Spleen (tissue), 11 donors: Measurements from ENCODE around the gene SYTL1. TPM values are rescaled to one million over a fixed set of nuclear protein-coding genes. Genes with fewer than 3 reads are reported as not detected.

ENCODE experiments used
- DNase-seq: peaks from one replicate; pipeline ENCODE4 v3.0.0-alpha.2; 2020
- H3K27ac ChIP-seq, 8 donors: fragments of 200-600 bp; sonication (generic) in 7 of 8; 1 replicate in 4 of 8; 2 replicates in 4 of 8; pipeline versions ENCODE4 v1.5.0 to v1.8.0; 2016 to 2021; ENCODE audit warnings: inconsistent platforms in 4 of 8, mild to moderate bottlenecking in 4 of 8, moderate library complexity in 1 of 8
- H3K27me3 ChIP-seq, 7 donors: fragments of 200-600 bp; sonication (generic) in 6 of 7; replicated peaks in 1 of 7; 1 replicate in 4 of 7; 2 replicates in 3 of 7; pipeline versions ENCODE4 v1.5.0 to v1.8.0; 2016 to 2021; ENCODE audit warnings: inconsistent platforms in 3 of 7, mild to moderate bottlenecking in 1 of 7
- H3K36me3 ChIP-seq, 6 donors: fragments of 200-600 bp; sonication (generic) in 5 of 6; 1 replicate in 4 of 6; 2 replicates in 2 of 6; pipeline versions ENCODE4 v1.5.0 to v1.8.0; 2016 to 2021; ENCODE audit warnings: inconsistent platforms in 2 of 6
- H3K4me1 ChIP-seq, 6 donors: fragments of 200-600 bp; sonication (generic) in 5 of 6; 1 replicate in 3 of 6; 2 replicates in 3 of 6; pipeline versions ENCODE4 v1.5.0 to v1.8.0; 2016 to 2021; ENCODE audit warnings: inconsistent platforms in 3 of 6
- H3K4me3 ChIP-seq, 8 donors: fragments of 200-600 bp; sonication (generic) in 7 of 8; 1 replicate in 4 of 8; 2 replicates in 4 of 8; pipeline versions ENCODE4 v1.5.0 to v1.8.0; 2016 to 2021; ENCODE audit warnings: inconsistent platforms in 4 of 8, mild to moderate bottlenecking in 4 of 8, moderate library complexity in 2 of 8
- H3K9me3 ChIP-seq, 8 donors: fragments of 200-600 bp; sonication (generic) in 7 of 8; 1 replicate in 4 of 8; 2 replicates in 4 of 8; pipeline versions ENCODE4 v1.5.0 to v1.8.0; 2016 to 2021; ENCODE audit warnings: inconsistent platforms in 4 of 8
- CTCF ChIP-seq, 11 experiments: fragments of 200-600 bp in 7 of 11; fragments of 450-650 bp in 4 of 11; sonication (generic) in 4 of 11; IDR thresholded peaks in 8 of 11; conservative IDR thresholded peaks in 3 of 11; 1 replicate in 7 of 11; 2 replicates in 4 of 11; pipeline versions ENCODE4 v1.4.0 to v1.8.0; 2016 to 2021; ENCODE audit warnings: antibody characterized with exemption in 11 of 11, inconsistent platforms in 4 of 11, mild to moderate bottlenecking in 1 of 11
- POLR2A ChIP-seq, 3 donors: fragments of 450-650 bp; IDR thresholded peaks; one replicate each; pipeline ENCODE4 v1.5.1; 2017; ENCODE audit warnings: antibody characterized with exemption in 3 of 3, mild to moderate bottlenecking in 1 of 3
- POLR2AphosphoS5 ChIP-seq, 3 donors: sonication (generic); formaldehyde crosslinking; IDR thresholded peaks; one replicate each; pipeline ENCODE4 v1.5.1; 2017; ENCODE audit warnings: antibody characterized with exemption in 3 of 3
- WGBS, 5 donors: extraction: QIAGEN DNeasy Blood & Tissue Kit in 3 of 5; methylation state at CpG; one replicate each; pipeline versions ENCODE4 v1.1.5 to v1.1.7; 2013 to 2018; 5-methylcytosine and 5-hydroxymethylcytosine counted together
- intact Hi-C: fragments of 100-400 bp; cut with DNase I; formaldehyde crosslinking; loops from one replicate; pipeline ENCODE4 v1.15.0; 2023; ENCODE audit warnings: low total_unique reads
- polyA plus RNA-seq, 3 donors: library from polyadenylated mRNA; stranded (reverse); fragments of 200-250 nt; gene quantifications; one replicate each; pipeline ENCODE4 v1.2.1, GENCODE V29; 2013
- total RNA-seq, 7 donors: library from RNA; depleted of rRNA in 3 of 7; stranded (reverse); fragments of >200 nt in 3 of 7; fragmentation: NEBNext Ultra II Directional in 4 of 7; extraction: Animal tissue kit (Norgen Biotek cat#: 25700) in 4 of 7; gene quantifications; one replicate each; pipeline versions ENCODE4 v1.1.0 to v1.2.1, GENCODE V29; 2016 to 2021
- donor health status: healthy with polysubstance abuse.
- donor health status: DM: no; HTN: no; CAD: no; lungs with moderate emphysema.
- donor health status: DM: no; HTN: no; CAD: no.
- donor health status: Bipolar disorder and iron deficiency.
- donor health status: healthy.
- donor health status: DM: no; HTN: no; CAD: no.
- donor health status: DM: yes; HTN: yes; CAD: no.

SYTL1 gene
- total and polyA plus RNA-seq, 10 donors: 54.9 to 208 (median 76.4) TPM

- H3K36me3 ChIP-seq: no peaks in the 10 kb centered on the region
- peaks cover 0 to 4% (median 0%) of the 10 kb centered on the region in 7 donors for H3K27me3 ChIP-seq
- DNase-seq: no peak
- no peaks in the 10 kb centered on the region for H3K9me3 ChIP-seq
- no peak for TF ChIP-seq POLR2A (IDR thresholded peaks at IDR 0.05)
- TF ChIP-seq POLR2AphosphoS5 (IDR thresholded peaks at IDR 0.05): no peak
- TF ChIP-seq CTCF (IDR thresholded peaks at IDR 0.05 in 8 of 11, conservative IDR thresholded peaks at IDR 0.05 in 3 of 11): no peak
- no peak overlapping the region for H3K27ac ChIP-seq
- 89 to 93% (median 92%) methylated on average over 12 of the region's 12 CpGs for WGBS, 5 donors
- H3K4me1 ChIP-seq: peaks cover 0 to 28% (median under 1%) of the 10 kb centered on the region in 6 donors
- intact Hi-C loops: no loop called here
- no peak overlapping the region for H3K4me3 ChIP-seq
Measured at GRCh38 chr1:27377760-27378495, 36.1 kb downstream of the SYTL1 start.

GRCh38 chr1:27379564-27380122, 37.8 kb downstream of the SYTL1 start:
- H3K27ac ChIP-seq: no peak overlapping the region
- intact Hi-C loops: no loop called here
- H3K27me3 ChIP-seq: peaks cover 0 to 10% (median 0%) of the 10 kb centered on the region in 7 donors
- H3K4me3 ChIP-seq: no peak overlapping the region
- TF ChIP-seq POLR2AphosphoS5 (IDR thresholded peaks at IDR 0.05) (no peak), CTCF (IDR thresholded peaks at IDR 0.05 in 8 of 11, conservative IDR thresholded peaks at IDR 0.05 in 3 of 11) (no peak), POLR2A (IDR thresholded peaks at IDR 0.05) (no peak)
- H3K4me1 ChIP-seq: peaks cover 0 to 33% (median 6%) of the 10 kb centered on the region in 6 donors
- WGBS, 5 donors: 78 to 86% (median 81%) methylated on average over 7 to 11 of the region's 11 CpGs
- no peaks in the 10 kb centered on the region for H3K36me3 ChIP-seq
- H3K9me3 ChIP-seq: no peaks in the 10 kb centered on the region
- DNase-seq: no peak

GRCh38 chr1:27380224-27380623, 38.4 kb downstream of the SYTL1 start:
- intact Hi-C loops: no loop called here
- no peaks in the 10 kb centered on the region for H3K36me3 ChIP-seq
- peaks cover 0 to 10% (median 0%) of the 10 kb centered on the region in 7 donors for H3K27me3 ChIP-seq
- no peak for DNase-seq
- WGBS, 5 donors: 84 to 94% (median 94%) methylated on average over 4 of the region's 4 CpGs
- no peak for TF ChIP-seq CTCF (IDR thresholded peaks at IDR 0.05 in 8 of 11, conservative IDR thresholded peaks at IDR 0.05 in 3 of 11)
- TF ChIP-seq POLR2AphosphoS5 (IDR thresholded peaks at IDR 0.05): no peak
- no peak for TF ChIP-seq POLR2A (IDR thresholded peaks at IDR 0.05)
- H3K4me3 ChIP-seq: no peak overlapping the region
- H3K9me3 ChIP-seq: no peaks in the 10 kb centered on the region
- H3K4me1 ChIP-seq: peaks cover 0 to 32% (median 6%) of the 10 kb centered on the region in 6 donors
- H3K27ac ChIP-seq: no peak overlapping the region
